T1000 (cell line): Measurements from ENCODE around the gene CARTPT.

Source experiments
- DNase-seq: peaks from one replicate; lab custom pipeline; 2025; ENCODE audit warnings: mixed read lengths; lab: John Stamatoyannopoulos, UW

CARTPT gene

GRCh38 chr5:71719063-71719964 lies at the start of gene CARTPT:
Gene CARTPT (plus strand): TSS chr5:71719275. CDS start chr5:71719294, 19 bp downstream.
- no peak for DNase-seq

GRCh38 chr5:71677977-71678376 lies 41.1 kb upstream of the CARTPT start:
- DNase-seq: no peak

GRCh38 chr5:71679714-71680113 lies 39.4 kb upstream of the CARTPT start:
- DNase-seq: no peak

- no peak for DNase-seq
Observed at GRCh38 chr5:71680510-71680909, 38.6 kb upstream of the CARTPT start.

GRCh38 chr5:71681296-71681695 lies 37.8 kb upstream of the CARTPT start:
- no peak for DNase-seq

- no peak for DNase-seq
Observed at GRCh38 chr5:71684309-71684708, 34.8 kb upstream of the CARTPT start.

GRCh38 chr5:71693828-71694427 lies 25.1 kb upstream of the CARTPT start:
- DNase-seq: no peak

- no peak for DNase-seq
Observed at GRCh38 chr5:71695071-71695470, 24.0 kb upstream of the CARTPT start.

GRCh38 chr5:71695595-71695994 lies 23.5 kb upstream of the CARTPT start:
- DNase-seq: no peak

GRCh38 chr5:71697967-71698366 lies 21.1 kb upstream of the CARTPT start:
- no peak for DNase-seq

GRCh38 chr5:71699233-71699632 lies 19.8 kb upstream of the CARTPT start:
- DNase-seq: no peak

- no peak for DNase-seq
Observed at GRCh38 chr5:71699751-71700150, 19.3 kb upstream of the CARTPT start.

GRCh38 chr5:71700803-71701202 lies 18.3 kb upstream of the CARTPT start:
- DNase-seq: no peak

- DNase-seq: no peak
Observed at GRCh38 chr5:71701407-71701806, 17.7 kb upstream of the CARTPT start.

- no peak for DNase-seq
Observed at GRCh38 chr5:71703941-71704340, 15.1 kb upstream of the CARTPT start.

- no peak for DNase-seq
Observed at GRCh38 chr5:71705421-71705820, 13.7 kb upstream of the CARTPT start.

- no peak for DNase-seq
Observed at GRCh38 chr5:71706906-71707305, 12.2 kb upstream of the CARTPT start.

GRCh38 chr5:71711610-71712009 lies 7.5 kb upstream of the CARTPT start:
- DNase-seq: no peak

GRCh38 chr5:71714911-71715310 lies 4.2 kb upstream of the CARTPT start:
- no peak for DNase-seq

GRCh38 chr5:71727978-71728377 lies 8.9 kb downstream of the CARTPT start:
- DNase-seq: no peak

- DNase-seq: no peak
Observed at GRCh38 chr5:71731015-71731414, 11.9 kb downstream of the CARTPT start.

GRCh38 chr5:71732011-71732410 lies 12.9 kb downstream of the CARTPT start:
- no peak for DNase-seq

- DNase-seq: no peak
Observed at GRCh38 chr5:71734141-71734540, 15.1 kb downstream of the CARTPT start.
